Fibroblast of mammary gland (primary cell): ENCODE results near the gene LSG1.

Experiments
- DNase-seq: peaks from one replicate; pipeline ENCODE4 v3.0.0-alpha.2; 2010; ENCODE audit warnings: low read depth
- H3K4me3 ChIP-seq: 2 replicates; pipeline ENCODE4 v1.5.1; 2011; ENCODE audit warnings: low read depth, mild to moderate bottlenecking, low read length, moderate library complexity; ENCODE audit not compliant: control insufficient read depth
- TF ChIP-seq, protein P1 (sequence below): conservative IDR thresholded peaks from 2 replicates; pipeline ENCODE4 v1.5.1; 2011; ENCODE audit warnings: low read depth, low read length, inconsistent platforms; ENCODE audit not compliant: control insufficient read depth, insufficient read depth

Gene LSG1

DNA sequence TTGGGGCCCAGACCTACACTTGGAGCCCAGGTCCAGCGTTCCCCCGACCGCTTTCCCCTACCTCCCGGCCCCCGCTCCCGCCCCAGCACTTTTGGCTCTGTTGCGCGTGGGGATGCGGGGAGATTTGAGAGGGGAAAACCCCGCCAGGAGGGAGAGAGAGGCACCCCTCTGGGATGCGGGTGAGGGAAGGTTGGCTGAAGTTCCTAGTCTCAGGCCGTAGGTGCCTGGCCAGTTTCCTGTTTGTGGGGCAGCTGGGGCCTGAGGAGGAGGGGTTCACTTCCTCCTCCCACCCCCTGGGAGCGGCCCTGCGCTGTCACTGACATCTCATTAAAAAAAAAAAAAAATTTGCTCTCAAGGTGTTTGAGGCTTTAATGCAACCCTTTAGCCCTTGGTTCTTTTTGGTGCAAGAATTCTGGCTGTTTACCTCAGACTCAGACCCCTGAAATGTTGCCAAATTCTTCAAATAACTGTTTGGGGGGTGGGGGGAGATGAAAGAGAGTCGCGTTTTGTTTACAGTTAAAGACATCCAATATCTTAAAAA, 16.3 kb upstream of the LSG1 start:
- TF ChIP-seq, protein P1, sequence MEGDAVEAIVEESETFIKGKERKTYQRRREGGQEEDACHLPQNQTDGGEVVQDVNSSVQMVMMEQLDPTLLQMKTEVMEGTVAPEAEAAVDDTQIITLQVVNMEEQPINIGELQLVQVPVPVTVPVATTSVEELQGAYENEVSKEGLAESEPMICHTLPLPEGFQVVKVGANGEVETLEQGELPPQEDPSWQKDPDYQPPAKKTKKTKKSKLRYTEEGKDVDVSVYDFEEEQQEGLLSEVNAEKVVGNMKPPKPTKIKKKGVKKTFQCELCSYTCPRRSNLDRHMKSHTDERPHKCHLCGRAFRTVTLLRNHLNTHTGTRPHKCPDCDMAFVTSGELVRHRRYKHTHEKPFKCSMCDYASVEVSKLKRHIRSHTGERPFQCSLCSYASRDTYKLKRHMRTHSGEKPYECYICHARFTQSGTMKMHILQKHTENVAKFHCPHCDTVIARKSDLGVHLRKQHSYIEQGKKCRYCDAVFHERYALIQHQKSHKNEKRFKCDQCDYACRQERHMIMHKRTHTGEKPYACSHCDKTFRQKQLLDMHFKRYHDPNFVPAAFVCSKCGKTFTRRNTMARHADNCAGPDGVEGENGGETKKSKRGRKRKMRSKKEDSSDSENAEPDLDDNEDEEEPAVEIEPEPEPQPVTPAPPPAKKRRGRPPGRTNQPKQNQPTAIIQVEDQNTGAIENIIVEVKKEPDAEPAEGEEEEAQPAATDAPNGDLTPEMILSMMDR: no peak
- DNase-seq: no peak
- H3K4me3 ChIP-seq: peak overlapping the region; percentile 12

GRCh38 chr3:194687638-194688199, 15.7 kb upstream of the LSG1 start:
- H3K4me3 ChIP-seq: peak overlapping the region; percentile 61
- DNase-seq: peak; percentile 59
- TF ChIP-seq, protein P1: peak; percentile 7

DNA sequence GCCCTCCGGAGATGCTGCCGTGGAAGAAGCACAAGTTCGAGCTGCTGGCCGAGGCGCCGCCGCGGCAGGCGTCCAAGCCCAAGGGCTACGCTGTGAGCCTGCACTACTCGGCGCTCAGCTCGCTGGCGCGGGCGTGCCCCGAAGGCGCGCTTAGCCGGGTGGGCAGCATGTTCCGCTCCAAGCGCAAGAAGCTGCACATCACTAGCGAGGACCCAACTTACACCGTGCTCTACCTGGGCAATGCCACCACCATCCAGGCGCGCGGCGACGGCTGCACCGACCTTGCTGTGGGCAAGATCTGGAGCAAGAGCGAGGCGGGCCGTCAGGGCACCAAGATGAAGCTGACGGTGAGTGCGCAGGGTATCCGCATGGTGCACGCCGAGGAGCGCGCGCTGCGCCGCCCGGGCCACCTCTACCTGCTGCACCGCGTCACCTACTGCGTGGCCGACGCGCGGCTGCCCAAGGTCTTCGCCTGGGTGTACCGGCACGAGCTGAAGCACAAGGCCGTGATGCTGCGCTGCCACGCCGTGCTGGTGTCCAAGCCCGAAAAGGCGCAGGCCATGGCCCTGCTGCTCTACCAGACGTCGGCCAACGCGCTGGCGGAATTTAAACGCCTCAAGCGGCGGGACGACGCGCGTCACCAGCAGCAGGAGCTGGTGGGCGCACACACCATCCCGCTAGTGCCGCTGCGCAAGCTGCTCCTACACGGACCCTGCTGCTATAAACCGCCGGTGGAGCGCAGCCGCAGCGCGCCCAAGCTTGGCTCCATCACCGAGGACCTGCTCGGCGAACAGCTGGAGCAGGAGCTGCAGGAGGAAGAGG, 15.0 kb upstream of the LSG1 start:
- H3K4me3 ChIP-seq: peak overlapping the region; percentile 61
- DNase-seq: peak; percentile 53
- TF ChIP-seq, protein P1: no peak

DNA sequence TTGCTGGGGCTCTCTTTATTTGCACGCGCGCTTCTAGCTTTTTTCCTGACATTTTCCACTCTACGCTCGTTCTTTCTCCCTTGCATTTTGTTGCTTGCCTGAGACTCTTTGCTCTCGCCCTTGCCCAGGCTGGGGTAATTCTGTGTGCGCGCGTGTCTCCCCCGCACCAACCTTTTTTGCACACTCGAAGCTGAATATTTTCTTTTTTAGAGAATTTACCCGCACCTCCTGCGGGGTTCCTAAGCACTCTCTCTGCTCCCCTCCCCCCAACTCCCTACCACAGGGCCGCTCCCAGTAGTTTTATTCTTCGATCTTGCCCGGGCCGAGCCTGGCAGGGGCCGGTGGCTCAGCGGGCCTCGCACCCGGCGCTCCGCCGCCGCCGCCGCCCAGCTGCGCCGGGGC, 14.4 kb upstream of the LSG1 start:
- no peak for DNase-seq
- H3K4me3 ChIP-seq: peak overlapping the region; percentile 61
- TF ChIP-seq, protein P1: no peak

DNA sequence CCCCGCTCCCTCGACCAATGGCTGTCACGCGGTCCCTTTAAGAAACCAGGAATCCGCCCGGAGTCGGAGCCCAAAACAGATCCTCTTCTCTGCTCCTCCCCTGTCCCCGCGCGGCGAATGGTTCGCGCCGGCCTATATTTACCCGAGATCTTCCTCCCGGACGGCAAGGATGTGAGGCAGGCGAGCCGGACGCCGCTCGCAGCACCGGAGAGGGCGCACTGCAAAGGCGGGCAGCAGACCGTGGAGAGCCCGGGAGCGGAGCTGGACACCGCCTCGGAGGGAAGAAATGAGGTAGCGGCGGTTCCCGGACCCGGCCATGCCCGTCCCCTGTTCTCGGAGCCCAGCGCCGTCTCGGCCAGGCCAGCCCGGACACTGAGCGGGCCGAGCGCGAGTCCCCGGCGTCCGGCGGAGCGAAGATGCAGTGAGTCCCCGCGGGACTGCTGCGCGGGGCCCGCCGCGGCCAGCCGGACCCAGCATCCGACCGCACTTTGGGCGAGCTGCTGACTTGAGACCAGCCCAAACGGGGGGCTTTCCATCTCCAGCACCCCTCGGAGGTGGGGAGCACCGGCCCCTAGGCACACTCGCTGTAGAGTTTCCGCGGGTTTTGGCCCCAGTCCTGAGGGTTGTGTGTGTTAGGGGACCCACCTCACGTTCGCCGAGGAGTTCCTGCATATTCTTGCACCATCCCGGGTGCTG, 13.9 kb upstream of the LSG1 start, which contains the start of gene FAM43A:
Gene FAM43A (plus strand): TSS at position 166 of the 696 bp plus-strand sequence. CDS start 944 bp downstream, outside the sequence.
- peak; percentile 91 for DNase-seq
- H3K4me3 ChIP-seq: peak within 1 kb of the TSS; percentile 61
- TF ChIP-seq, protein P1: no peak

DNA sequence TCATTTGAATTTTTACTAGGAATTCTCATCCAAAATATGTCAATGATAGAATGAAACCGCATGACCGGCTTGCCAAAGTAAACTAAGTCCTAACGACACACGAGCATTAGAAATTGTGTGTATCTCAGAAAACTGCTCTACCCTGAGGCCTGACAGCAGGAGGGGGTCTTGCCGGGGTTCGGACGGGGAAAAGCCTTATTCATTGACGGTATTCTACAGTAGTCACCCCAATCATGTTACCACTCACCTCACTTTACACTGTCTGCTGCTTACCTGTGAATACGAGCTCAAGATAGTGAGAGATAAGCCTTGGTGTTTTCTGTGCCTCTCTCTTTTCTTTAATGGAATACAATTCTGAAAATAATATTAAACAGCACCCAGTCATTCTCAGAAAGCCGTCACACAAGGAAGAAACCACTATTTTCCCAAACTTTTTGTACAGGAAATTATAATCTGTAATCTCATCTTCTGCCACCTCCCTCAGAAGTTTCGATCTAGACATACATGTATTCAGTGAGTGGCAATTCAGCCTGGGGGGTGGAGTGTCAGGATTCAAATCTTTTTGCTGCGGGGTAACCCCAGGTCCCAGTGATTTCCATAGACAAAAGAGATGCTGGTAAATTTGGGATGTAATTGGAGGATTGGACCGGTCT, 13.2 kb upstream of the LSG1 start:
- DNase-seq: no peak
- H3K4me3 ChIP-seq: peak overlapping the region; percentile 61
- TF ChIP-seq, protein P1: no peak
